NCI-H2107 (cell line): ENCODE measurements around the gene NR5A1.

Experiments
- DNase-seq: peaks from one replicate; lab custom pipeline; 2025; lab: John Stamatoyannopoulos, UW

The NR5A1 gene

GRCh38 chr9:124506931-124507879 is at the start of gene NR5A1:
TSS of gene NR5A1 (minus strand) at chr9:124507399. CDS start at chr9:124503395, 4,004 bp downstream.
- no peak for DNase-seq

- DNase-seq = no peak
Measured at GRCh38 chr9:124555043-124555442, 47.8 kb upstream of the NR5A1 start.

DNA sequence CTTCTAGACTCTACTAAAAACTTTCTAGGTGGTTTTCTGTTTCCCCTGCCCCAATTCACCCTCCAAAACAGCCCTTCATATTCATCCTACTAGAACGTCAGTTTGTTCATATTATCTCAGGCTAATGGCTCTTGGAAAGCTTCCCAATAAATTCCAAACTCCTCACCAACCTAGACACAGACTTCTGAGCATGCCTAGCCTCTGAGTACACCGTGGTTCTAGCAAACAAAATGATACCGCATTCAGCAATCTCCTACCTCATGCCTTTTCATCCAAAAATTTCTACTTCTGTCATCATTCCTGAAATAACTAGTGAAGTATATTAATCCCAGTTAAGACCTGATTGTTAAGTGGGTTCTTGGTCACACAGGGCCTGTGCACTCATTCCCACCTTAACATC is 46.5 kb upstream of the NR5A1 start:
- no peak for DNase-seq

- DNase-seq = no peak
Measured at GRCh38 chr9:124552273-124552605, 45.0 kb upstream of the NR5A1 start.

DNA sequence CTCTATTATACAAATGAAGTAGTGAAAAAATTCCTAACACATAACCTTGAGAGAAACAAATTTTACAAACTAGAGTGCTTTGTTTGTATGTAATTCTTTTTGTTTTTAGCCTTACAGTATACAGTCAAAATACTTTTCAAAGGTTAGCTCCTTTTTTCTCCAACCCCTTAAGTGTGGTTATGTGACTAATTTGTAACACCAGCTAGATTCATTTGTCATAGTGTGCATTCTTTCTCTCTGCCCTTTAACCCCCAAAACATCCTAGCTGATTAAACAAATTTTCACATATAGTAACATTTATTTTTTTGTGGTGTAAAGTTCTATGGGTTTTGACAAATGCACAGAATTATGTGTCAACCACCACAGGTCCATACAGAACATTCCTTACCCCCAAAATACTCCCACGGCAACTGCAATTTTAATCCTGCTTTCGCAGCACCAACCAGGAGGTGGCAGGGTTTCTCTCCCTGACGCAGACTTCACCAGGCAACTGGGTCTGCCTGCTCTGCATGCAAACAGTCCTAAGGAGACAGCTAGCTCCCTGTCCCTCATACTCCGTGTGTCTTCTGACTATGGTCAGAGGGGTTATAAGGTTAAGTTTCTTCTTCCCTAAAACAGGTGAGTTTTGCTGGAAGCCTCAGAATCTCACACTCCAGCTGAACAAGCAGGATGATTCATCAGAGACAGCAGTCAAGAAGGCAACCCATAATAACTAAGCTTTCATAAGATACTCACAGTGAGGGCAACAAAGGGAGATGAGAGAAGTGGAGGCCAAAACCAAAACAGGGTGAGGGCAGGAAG is 44.5 kb upstream of the NR5A1 start:
- DNase-seq = no peak

GRCh38 chr9:124550072-124550471 is 42.9 kb upstream of the NR5A1 start:
- DNase-seq = no peak

DNA sequence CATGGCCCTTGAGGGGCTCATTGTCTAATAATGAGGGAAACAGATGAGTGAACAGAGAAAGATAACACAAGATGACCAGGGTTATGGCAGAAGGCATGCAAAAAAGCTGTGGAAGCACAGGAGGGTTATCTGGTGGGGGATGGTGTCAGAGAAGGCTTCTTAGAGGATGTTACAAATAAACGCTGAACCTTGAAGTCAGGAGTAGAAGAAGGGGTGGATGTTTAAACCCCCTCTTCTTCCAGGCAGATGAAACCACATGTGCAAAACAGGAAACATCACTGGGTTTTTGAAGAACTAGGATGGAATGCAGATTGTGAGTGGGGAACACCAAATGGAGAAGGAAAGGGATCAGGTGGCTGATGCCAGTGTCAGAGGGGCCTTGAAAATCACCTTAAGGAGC is 41.8 kb upstream of the NR5A1 start:
- no peak for DNase-seq

DNA sequence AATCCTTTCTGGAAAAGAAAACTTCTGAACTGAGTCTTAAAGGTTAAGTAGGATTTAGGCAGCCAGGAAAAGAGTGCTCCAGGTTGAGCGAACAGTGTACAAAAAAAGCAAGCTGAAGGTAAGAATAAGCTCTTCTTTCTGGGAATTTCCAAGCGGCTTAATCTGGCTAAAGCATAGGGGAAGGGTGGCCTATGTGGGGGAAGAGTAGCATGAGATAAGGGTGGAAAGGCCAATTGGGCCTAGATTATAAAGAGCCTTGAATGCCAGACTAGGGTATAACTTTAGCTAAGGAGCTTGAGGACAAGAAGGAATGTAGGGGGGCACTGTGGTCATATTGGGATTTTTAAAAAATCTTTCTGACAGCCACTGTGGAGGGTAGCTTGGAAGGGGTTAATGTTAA is 37.3 kb upstream of the NR5A1 start:
- DNase-seq = no peak

- no peak for DNase-seq
Measured at GRCh38 chr9:124541824-124542223, 34.6 kb upstream of the NR5A1 start.

DNA sequence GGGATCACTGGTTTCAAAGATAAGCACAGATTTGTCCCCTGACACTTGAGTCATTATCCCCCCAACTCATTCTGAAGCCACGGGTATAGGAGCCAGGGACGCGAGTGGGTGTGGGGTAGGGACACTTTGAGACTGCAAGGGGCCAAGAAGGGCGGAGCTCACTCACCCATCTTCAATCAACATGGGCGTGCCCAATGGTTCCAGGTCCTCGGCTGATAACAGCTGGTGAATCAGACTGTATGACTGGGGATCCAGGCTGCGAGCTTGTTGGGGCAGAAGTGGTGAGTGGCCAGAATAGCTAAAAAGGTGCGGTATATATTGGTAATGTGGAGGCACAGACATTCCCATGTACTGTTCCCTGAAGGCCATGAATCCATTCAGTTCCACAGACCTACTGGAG is 30.7 kb upstream of the NR5A1 start:
- no peak for DNase-seq

GRCh38 chr9:124535846-124536245 is 28.6 kb upstream of the NR5A1 start:
- DNase-seq = no peak

DNA sequence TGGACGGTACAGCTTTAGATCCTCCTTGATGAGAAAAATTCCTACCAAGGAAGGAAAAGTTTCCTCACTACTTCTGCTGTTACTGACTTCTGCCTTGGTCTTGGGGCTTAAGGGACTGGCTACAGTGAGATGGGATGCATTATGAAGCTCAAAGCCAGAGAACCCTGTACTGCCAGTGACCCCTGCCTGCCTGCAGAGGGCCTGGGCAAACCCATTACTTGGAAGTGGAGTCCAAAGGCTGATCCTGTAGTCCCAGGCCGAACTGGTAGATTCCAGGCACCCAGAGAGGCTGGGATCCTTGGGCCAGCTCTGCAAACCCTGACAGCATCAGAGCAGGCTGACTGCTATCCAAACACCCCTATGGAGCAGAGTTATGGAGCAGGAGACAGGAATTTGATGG is 25.7 kb upstream of the NR5A1 start:
- DNase-seq = no peak

DNA sequence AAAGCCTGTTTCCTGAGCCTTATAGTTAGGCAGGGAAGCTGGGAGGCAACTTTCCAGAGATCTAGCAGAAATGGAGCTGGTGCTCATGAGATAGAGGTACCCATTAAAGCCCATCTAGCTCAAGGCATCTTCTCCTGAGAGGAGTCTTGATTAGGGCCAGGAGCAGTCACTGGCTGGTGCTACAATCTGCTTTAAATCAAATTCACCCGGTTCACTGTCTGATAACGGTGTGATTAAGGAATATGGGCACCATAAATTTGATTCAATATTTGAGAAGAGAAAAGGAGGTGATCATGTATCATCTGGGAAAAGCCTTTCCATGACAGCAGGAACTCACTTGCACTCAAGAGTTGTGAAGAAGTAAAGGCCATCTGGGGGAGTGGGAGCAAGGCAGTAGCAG is 23.9 kb upstream of the NR5A1 start:
- no peak for DNase-seq

DNA sequence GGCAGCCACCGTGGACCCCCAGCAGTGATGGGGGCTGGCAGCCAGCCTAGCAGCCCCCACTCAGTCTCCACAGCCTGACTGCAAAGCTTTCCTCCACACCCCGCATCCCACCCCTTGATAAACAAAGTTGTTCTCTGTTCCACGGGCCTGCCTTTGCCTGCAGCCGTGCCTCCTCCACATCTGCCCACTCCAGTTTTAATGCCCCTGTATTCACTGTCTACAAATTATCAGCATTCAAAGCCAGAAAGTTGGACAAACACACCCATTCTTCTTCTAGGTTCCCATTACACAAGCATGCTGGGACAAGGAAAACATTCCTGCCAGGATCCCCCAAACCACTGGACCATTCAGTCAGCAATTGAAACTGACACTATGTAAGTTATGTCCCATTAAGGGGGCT is 23.0 kb upstream of the NR5A1 start:
- no peak for DNase-seq

DNA sequence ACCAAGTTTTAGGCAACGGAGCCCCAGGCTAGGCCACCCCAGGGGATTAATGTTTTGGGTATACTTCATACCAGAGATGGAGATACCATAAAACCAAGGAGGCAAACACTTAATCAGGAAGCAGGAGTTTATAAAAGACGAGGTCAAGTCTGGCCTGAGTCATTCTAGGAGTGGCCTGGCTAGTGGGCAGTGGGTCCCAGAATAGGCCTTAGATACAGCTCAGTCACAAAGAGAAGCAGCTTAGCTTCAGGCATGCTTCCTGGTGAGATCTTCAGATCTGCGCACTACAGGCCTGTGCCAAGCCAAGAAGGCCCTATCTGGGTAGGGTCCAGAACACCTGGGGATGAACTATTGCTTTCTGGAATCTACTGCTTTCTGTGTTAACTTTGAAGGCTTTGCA is 20.6 kb upstream of the NR5A1 start:
- no peak for DNase-seq

GRCh38 chr9:124526174-124526573 is 19.0 kb upstream of the NR5A1 start:
- DNase-seq = no peak

GRCh38 chr9:124522121-124523098 is 15.2 kb upstream of the NR5A1 start:
- DNase-seq = no peak

GRCh38 chr9:124521142-124521541 is 13.9 kb upstream of the NR5A1 start:
- DNase-seq = no peak

DNA sequence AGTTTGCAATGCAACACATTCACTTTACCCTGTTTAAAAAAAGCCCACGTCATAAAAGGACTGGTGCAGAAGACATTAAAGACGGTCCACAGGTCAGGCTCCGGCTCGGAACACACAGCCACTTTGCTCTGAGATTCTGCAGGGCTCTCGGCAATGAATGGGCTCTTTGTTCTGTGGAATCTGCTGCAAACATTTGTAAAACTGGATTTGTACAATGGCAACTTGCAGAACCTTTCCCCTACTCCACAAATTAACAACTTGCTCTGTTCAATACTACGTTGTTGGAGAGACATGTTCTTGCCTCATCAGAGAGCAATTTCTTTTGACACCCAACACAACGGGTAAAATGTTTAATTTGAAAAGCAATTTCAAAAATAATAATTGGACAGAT is 13.0 kb upstream of the NR5A1 start:
- DNase-seq = no peak

DNA sequence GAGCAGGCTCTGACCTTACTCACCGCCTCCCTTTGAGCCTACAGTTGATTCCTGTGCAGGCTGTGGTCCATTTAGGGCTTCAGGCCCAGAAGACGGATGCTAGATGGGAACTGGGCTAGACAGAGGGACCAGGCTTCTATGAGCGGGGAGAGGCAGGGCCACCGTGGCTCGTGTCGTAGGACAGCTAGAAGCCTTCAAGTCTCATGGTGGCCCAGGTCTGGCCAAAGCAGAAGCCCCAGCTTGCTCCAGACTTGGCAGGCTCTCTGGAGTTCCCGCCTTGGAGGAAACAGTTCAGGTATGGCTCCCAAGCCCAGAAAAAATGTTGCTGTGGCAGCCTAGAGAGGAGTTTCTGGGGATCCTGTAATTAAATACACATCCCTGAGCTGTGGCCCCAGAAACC is 10.9 kb upstream of the NR5A1 start:
- DNase-seq = no peak

GRCh38 chr9:124517600-124517999 is 10.4 kb upstream of the NR5A1 start:
- no peak for DNase-seq

DNA sequence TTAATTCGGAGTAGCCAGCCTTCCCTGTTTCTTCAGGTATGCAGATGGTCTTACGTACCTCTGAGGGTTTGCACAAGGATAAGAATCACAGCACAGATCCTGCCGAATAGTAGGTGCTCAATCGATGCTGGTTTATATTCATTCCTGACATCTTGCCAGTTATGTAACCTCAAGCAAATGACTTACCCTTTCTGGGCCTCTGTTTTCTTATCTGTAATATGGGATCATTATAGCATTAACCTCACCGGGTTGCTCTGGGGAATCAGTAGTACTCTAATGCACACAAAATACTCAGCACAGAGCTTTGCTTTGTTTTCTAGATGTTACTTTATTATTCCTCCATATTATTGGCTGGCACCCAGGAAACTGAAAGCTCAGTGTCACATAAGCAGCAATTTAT is 7.7 kb upstream of the NR5A1 start:
- DNase-seq = no peak
